Type B pancreatic cell (in vitro differentiated cells): ENCODE results near the gene ELOVL3. TPM values are rescaled to one million over a fixed set of nuclear protein-coding genes. Genes with fewer than 3 reads are reported as not detected.

Experiments used
- DNase-seq: peaks from one replicate; pipeline ENCODE4 v3.0.0; 2021; ENCODE audit warnings: mixed read lengths; ENCODE audit not compliant: unreplicated experiment; ENCODE audit errors: extremely low spot score
- H3K27ac Mint-ChIP-seq: 2 replicates; pipeline ENCODE4 v1.8.0; 2021; ENCODE audit warnings: mild to moderate bottlenecking, mixed read lengths
- H3K27me3 Mint-ChIP-seq: 2 replicates; pipeline ENCODE4 v1.8.0; 2021; ENCODE audit warnings: mixed read lengths
- H3K36me3 Mint-ChIP-seq: 2 replicates; pipeline ENCODE4 v1.8.0; 2021; ENCODE audit warnings: mixed read lengths
- H3K4me1 Mint-ChIP-seq: one replicate; pipeline ENCODE4 v1.8.0; 2021; ENCODE audit warnings: mixed read lengths; ENCODE audit not compliant: unreplicated experiment
- H3K4me3 Mint-ChIP-seq: 2 replicates; pipeline ENCODE4 v1.8.0; 2021; ENCODE audit warnings: mild to moderate bottlenecking, mixed read lengths
- H3K9me3 Mint-ChIP-seq: 2 replicates; pipeline ENCODE4 v1.8.0; 2021; ENCODE audit warnings: mixed read lengths
- CTCF ChIP-seq: fragments of 200-600 bp; sonication (generic); conservative IDR thresholded peaks from 2 replicates; pipeline ENCODE4 v1.5.0; 2021; ENCODE audit warnings: antibody characterized with exemption, mild to moderate bottlenecking
- total RNA-seq: library from RNA; stranded (reverse); gene quantifications from 2 replicates; pipeline ENCODE4 v1.2.1, GENCODE V29; 2021; ENCODE audit warnings: low replicate concordance

Gene ELOVL3
- total RNA-seq, 1 donor from 2014 or later = 0.22 TPM

DNA sequence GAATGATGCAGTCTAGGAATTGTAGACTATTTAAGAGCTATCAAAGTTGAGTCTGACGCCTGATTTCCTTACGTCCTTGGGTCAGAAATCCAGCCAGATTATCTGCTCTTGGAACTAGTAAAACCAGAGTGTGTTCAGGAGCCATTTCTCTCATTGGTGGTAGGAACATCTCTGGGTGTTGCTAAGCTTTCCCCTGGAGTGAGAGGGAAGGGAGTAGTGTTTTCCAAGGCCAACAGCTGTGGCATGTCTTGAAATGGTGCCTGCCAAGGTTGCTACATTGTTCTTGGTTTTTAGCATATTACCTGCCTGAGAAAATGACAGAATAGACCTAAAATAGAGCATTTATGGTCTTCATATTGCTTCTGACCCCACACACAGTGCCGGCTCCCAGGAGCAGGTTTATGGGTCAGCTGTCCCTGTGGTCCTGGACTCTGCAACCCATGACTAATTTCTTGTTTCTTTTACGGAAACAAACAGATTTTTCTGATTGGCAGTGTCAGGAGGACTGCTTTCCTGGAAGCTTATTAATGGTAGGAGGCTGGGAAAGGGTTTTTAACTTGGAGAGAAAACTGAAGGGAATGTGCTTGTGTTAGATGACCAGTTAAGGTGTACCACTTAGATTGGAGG lies 36.8 kb downstream of the ELOVL3 start:
- TF ChIP-seq CTCF = no peak
- no peaks in the 10 kb centered on the region for H3K9me3 Mint-ChIP-seq
- DNase-seq = no peak
- H3K27ac Mint-ChIP-seq = no peak overlapping the region
- H3K36me3 Mint-ChIP-seq = peaks cover 20% of the 10 kb centered on the region
- H3K4me3 Mint-ChIP-seq = no peak overlapping the region
- no peaks in the 10 kb centered on the region for H3K27me3 Mint-ChIP-seq
- H3K4me1 Mint-ChIP-seq = no peaks in the 10 kb centered on the region

GRCh38 chr10:102264371-102264770 lies 38.3 kb downstream of the ELOVL3 start:
- Mint-ChIP-seq H3K36me3 (peaks cover 32% of the 10 kb centered on the region), H3K9me3 (no peaks in the 10 kb centered on the region), H3K4me3 (no peak overlapping the region), H3K4me1 (peaks cover 5% of the 10 kb centered on the region), H3K27ac (no peak overlapping the region), H3K27me3 (no peaks in the 10 kb centered on the region)
- TF ChIP-seq CTCF = no peak
- no peak for DNase-seq

DNA sequence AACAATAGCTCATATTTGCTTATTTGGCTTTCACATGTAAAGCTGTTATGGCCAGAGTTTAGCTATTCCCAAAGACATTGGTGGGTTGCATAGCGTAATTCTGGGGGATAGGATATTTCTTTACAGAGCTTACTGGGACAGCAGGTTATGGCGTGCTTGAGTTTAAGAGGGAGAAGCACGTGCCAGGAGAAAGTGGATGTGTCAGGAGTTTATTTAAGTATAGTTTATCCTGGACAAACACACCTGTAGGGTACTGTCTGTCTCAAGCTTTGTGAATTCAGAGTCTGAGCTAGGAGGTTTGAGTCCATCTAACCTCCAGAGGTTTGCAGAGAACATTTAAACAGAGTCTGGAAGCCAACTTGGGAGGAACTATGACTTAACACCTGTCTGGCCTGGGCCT lies 40.6 kb downstream of the ELOVL3 start:
- Mint-ChIP-seq H3K4me1 (peaks cover 5% of the 10 kb centered on the region), H3K27ac (no peak overlapping the region), H3K9me3 (no peaks in the 10 kb centered on the region), H3K36me3 (peaks cover 25% of the 10 kb centered on the region), H3K27me3 (no peaks in the 10 kb centered on the region), H3K4me3 (no peak overlapping the region)
- no peak for TF ChIP-seq CTCF
- no peak for DNase-seq

GRCh38 chr10:102267748-102268147 lies 41.6 kb downstream of the ELOVL3 start:
- Mint-ChIP-seq H3K4me1 (peaks cover 5% of the 10 kb centered on the region), H3K4me3 (no peak overlapping the region), H3K27me3 (no peaks in the 10 kb centered on the region), H3K9me3 (no peaks in the 10 kb centered on the region), H3K36me3 (peaks cover 24% of the 10 kb centered on the region), H3K27ac (no peak overlapping the region)
- TF ChIP-seq CTCF = no peak
- DNase-seq = no peak

DNA sequence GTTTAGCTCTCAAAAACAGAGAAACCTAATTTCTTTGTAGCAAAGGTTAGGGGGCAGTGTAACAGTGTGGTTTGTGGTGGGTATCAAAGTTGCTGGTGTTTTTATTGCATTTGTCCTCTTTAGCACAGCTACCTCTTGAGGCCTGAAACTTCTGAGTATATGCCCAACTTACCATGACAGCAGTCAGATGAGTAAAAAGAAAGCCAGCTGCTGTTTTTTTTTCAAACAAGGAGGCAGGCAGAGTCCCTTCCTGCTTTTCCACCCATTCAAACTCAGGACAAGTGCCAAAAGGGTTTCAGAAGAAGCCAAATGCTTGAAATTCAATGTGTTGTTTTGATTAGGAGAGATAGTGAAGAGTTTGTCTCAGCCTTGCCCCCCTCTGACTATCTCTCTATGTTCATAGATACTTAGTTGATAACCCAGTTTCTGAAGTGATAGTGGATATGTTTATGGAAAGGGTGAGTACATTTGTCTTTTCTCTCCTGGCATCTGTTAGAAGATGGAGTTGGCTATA lies 42.3 kb downstream of the ELOVL3 start:
- Mint-ChIP-seq H3K36me3 (peaks cover 27% of the 10 kb centered on the region), H3K27ac (no peak overlapping the region), H3K9me3 (no peaks in the 10 kb centered on the region), H3K4me1 (peaks cover 7% of the 10 kb centered on the region), H3K27me3 (no peaks in the 10 kb centered on the region), H3K4me3 (no peak overlapping the region)
- DNase-seq = no peak
- no peak for TF ChIP-seq CTCF
